PFSK-1 (cell line): ENCODE data around the gene TRIM17.

ENCODE experiments used
- POLR2AphosphoS5 ChIP-seq: IDR thresholded peaks from 2 replicates; pipeline ENCODE4 v1.6.1; 2012; ENCODE audit warnings: low read depth, mild to moderate bottlenecking, control low read depth, low read length, moderate library complexity
- TAF1 ChIP-seq: IDR thresholded peaks from 2 replicates; pipeline ENCODE4 v1.6.1; 2012; ENCODE audit warnings: low read length, control low read depth, borderline replicate concordance; ENCODE audit not compliant: insufficient read depth
- TF ChIP-seq, protein P1 (sequence below), 2 experiments: IDR thresholded peaks; 2 replicates each; pipeline versions ENCODE4 v1.6.1 to v1.8.0; 2011 to 2012; ENCODE audit warnings: low read depth in 2 of 2, low read length in 2 of 2, control low read depth in 1 of 2, inconsistent platforms in 1 of 2, mild to moderate bottlenecking in 1 of 2, moderate library complexity in 1 of 2; ENCODE audit not compliant: insufficient read depth in 1 of 2

DNA sequence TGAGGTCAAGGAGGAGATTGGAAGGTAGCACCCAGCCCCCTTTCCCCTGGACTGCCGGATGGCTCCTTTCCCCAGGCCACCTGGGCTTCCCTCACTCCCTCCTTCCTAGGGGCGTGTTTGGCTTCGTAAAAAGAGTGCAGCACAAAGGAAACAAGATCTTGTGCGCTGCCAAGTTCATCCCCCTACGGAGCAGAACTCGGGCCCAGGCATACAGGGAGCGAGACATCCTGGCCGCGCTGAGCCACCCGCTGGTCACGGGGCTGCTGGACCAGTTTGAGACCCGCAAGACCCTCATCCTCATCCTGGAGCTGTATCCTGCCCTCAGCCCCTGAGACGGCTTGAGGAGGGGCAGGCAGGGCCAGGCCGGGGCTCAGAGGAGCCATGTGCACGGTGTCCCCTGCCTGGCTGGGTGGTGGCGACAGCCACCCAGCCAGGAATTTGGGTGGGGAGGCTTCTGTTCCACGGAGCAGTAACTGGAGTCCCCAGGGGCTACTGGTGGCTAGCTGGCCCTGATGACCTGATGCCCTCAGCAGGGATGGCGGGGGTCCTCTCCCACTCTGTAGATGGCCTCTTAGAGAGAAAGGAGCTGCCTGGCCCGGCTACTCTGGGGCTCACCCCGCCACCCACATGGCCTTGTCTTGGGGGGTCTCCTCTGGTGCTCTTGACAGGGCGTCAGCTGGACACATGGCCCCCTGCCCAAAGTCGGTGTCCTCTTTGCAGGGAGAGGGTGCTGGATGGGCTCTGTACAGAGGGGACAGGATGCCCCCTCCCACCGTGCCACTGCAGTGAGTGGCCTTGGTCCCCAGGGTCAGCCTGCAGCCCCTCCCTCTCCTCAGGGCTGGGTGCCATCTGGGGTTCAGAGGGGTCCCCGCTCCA lies 49.6 kb downstream of the TRIM17 start:
- TF ChIP-seq TAF1: no peak
- TF ChIP-seq, protein P1, sequence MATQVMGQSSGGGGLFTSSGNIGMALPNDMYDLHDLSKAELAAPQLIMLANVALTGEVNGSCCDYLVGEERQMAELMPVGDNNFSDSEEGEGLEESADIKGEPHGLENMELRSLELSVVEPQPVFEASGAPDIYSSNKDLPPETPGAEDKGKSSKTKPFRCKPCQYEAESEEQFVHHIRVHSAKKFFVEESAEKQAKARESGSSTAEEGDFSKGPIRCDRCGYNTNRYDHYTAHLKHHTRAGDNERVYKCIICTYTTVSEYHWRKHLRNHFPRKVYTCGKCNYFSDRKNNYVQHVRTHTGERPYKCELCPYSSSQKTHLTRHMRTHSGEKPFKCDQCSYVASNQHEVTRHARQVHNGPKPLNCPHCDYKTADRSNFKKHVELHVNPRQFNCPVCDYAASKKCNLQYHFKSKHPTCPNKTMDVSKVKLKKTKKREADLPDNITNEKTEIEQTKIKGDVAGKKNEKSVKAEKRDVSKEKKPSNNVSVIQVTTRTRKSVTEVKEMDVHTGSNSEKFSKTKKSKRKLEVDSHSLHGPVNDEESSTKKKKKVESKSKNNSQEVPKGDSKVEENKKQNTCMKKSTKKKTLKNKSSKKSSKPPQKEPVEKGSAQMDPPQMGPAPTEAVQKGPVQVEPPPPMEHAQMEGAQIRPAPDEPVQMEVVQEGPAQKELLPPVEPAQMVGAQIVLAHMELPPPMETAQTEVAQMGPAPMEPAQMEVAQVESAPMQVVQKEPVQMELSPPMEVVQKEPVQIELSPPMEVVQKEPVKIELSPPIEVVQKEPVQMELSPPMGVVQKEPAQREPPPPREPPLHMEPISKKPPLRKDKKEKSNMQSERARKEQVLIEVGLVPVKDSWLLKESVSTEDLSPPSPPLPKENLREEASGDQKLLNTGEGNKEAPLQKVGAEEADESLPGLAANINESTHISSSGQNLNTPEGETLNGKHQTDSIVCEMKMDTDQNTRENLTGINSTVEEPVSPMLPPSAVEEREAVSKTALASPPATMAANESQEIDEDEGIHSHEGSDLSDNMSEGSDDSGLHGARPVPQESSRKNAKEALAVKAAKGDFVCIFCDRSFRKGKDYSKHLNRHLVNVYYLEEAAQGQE (IDR thresholded peaks at IDR 0.05; ENCODE audit: insufficient read depth in 1 of 2, low read depth in 2 of 2, low read length in 2 of 2): no peak
- TF ChIP-seq POLR2AphosphoS5: no peak
